SU-DHL-6 (cell line): Measurements from ENCODE around the gene ZXDB.

ENCODE experiments used
- EZH2phosphoT487 ChIP-seq: fragments of 200-600 bp; sonication (generic), shearing (Covaris generic); conservative IDR thresholded peaks from 2 replicates; pipeline ENCODE4 v1.6.1; 2018; ENCODE audit warnings: mild to moderate bottlenecking, antibody characterized with exemption, low read length, moderate library complexity, mixed read lengths
- TF ChIP-seq, protein P1 (sequence below): fragments of 200-600 bp; sonication (generic); IDR thresholded peaks from one replicate; pipeline ENCODE4 v1.5.1; 2017; ENCODE audit warnings: antibody characterized with exemption, mild to moderate bottlenecking, low read length, moderate library complexity; ENCODE audit not compliant: insufficient read depth, poor library complexity, severe bottlenecking

- TF ChIP-seq, protein P1, sequence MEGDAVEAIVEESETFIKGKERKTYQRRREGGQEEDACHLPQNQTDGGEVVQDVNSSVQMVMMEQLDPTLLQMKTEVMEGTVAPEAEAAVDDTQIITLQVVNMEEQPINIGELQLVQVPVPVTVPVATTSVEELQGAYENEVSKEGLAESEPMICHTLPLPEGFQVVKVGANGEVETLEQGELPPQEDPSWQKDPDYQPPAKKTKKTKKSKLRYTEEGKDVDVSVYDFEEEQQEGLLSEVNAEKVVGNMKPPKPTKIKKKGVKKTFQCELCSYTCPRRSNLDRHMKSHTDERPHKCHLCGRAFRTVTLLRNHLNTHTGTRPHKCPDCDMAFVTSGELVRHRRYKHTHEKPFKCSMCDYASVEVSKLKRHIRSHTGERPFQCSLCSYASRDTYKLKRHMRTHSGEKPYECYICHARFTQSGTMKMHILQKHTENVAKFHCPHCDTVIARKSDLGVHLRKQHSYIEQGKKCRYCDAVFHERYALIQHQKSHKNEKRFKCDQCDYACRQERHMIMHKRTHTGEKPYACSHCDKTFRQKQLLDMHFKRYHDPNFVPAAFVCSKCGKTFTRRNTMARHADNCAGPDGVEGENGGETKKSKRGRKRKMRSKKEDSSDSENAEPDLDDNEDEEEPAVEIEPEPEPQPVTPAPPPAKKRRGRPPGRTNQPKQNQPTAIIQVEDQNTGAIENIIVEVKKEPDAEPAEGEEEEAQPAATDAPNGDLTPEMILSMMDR = no peak
- TF ChIP-seq EZH2phosphoT487 = no peak
Observed at GRCh38 chrX:57641338-57641737, 49.5 kb downstream of the ZXDB start.
